NCI-H460 (cell line): Measurements from ENCODE around the gene SFMBT1. TPM values are rescaled to one million over a fixed set of nuclear protein-coding genes. Genes with fewer than 3 reads are reported as not detected.

Experiments
- DNase-seq: peaks from one replicate; pipeline ENCODE4 v3.0.0-alpha.2; 2016; ENCODE audit warnings: low read depth; ENCODE audit errors: extremely low read depth
- total RNA-seq: library from RNA; depleted of rRNA; stranded (reverse); fragments of >200 nt; shearing (Covaris generic); gene quantifications from 2 replicates; pipeline ENCODE4 v1.2.3, GENCODE V29; 2014

SFMBT1 gene
- total RNA-seq, 1 experiment from 2014 or later, result 10.1 TPM

DNA sequence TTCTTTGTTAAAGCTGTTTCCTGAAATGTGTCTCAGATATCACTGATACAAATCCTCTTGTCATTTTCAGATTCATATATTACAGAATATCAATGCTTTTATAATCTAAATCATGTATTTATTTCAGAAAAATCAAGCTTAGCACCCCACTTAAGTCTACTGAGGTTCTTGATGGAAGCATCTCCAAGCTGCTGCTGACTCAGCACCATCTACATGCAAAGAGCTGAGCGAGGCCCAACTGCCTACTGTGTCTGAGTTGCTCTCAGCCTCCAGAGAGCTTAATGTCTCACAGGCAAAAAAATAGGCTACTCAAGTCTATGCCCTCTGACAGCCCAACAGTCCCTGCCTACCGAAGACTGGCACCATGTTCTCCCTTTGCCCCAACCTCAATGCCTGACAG is 119.3 kb downstream of the SFMBT1 start:
- no peak for DNase-seq

DNA sequence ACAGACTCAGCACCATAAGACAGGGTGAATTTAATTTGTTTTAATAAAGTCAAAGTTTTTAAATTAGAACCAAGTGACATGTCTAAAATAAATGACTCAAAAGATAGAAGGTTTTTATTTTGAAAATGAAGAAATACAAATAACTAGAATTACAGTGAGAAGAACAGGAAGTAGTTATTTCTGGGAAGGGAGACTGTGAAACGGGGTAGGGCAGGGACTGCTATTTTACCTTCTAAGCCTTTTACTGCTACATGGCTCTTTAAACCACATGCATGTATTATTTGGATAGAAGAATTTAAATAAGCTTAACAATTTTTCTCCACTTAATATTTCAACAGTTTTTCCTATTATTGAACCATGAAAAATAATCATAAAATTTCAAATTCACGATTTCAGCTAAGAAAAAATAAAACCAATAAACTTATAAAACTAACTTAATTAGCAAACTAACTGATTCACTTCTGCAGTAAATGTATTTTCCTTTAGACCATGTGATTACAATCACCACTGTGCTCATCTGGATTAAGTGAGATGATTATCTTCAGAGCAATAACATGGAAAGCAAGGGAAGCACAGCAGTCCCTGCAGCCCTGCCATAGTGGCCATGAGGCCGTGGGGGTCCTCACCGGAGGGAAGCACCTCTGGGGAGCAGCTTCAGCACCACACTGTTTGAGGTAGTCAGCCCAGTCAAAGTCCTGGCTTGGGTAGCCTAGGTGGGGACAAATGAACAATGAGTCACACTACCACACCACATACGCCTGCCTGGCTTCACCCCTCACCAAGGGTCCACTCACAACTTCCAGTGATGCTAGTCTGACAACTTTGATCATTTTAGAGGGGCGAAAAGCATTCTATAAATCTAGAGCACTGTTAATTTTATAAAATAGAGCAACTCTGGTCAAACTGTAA is 120.2 kb downstream of the SFMBT1 start:
- no peak for DNase-seq

DNA sequence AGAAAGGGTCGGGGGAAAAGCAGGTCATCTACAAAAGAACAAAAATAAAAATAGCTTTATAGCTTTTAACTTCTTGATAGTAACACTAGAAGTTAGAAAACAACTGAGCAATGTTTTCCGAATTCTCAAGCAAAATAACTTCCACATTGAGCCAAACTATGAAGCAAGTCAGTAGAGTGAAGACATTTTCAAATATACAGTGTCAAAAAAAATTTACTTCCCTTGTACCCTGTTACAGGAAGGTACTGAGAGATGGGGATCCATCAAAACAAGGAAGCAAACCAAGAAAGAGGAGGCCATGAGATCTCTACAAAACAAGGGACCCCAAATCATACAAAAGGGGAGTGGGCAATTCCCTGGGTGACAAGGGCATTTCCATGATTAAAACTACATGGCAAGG is 121.9 kb downstream of the SFMBT1 start:
- DNase-seq, result no peak

DNA sequence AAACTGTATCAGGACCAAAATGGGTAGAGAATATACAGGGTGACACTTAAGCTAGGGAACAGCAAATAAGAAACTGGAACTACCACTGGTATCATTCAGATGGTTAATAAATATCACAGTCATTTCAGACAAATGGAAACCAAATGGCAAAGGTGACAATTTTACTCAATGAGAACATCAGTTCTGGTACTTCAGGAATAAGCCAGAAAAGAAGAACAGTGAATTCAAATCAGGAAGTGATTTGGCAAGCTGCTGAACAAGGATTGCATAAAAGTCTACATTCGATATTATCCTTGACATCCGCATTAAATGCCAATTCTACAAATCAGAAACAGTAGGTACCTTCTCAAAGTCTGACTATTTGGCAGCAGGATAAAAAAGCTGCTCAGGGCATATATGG is 125.0 kb downstream of the SFMBT1 start:
- no peak for DNase-seq

DNA sequence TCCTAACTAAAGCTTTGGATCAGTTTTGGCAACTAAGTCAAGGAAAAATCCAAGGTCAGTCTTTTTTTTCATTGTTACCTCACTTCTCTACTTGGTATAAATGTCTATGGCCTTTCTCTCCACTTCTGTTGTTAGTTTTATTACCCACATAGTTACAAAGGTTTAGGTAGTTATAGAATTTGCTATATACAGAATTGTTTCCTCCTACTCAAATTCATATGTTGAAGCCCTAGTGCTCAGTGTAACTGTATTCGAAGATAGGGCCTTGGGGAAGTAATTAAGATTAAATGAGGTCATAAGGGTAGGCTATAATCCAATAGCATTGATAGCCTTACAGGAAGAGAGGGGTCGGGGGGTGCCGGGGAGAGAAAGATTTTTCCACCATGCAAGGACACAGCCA is 128.8 kb downstream of the SFMBT1 start:
- no peak for DNase-seq

DNA sequence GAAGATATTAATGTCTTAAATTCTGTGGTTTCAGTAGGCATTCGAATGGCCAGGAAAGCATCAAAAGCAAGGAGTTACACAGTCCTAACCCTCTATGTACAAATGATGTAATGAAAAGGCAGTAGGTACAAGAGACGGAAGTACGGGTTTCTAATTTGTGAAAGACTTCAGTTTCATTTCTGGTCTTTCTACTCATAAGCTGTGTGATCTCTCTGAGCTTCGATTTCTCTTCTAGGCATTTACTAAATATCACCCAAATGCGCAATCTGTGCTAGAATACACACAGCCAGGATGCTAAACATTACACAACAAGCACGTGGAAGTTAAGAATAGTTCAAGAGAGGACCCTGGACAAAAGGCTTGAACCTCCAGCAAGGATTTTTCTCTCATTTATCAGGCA is 130.6 kb downstream of the SFMBT1 start:
- DNase-seq, result no peak

DNA sequence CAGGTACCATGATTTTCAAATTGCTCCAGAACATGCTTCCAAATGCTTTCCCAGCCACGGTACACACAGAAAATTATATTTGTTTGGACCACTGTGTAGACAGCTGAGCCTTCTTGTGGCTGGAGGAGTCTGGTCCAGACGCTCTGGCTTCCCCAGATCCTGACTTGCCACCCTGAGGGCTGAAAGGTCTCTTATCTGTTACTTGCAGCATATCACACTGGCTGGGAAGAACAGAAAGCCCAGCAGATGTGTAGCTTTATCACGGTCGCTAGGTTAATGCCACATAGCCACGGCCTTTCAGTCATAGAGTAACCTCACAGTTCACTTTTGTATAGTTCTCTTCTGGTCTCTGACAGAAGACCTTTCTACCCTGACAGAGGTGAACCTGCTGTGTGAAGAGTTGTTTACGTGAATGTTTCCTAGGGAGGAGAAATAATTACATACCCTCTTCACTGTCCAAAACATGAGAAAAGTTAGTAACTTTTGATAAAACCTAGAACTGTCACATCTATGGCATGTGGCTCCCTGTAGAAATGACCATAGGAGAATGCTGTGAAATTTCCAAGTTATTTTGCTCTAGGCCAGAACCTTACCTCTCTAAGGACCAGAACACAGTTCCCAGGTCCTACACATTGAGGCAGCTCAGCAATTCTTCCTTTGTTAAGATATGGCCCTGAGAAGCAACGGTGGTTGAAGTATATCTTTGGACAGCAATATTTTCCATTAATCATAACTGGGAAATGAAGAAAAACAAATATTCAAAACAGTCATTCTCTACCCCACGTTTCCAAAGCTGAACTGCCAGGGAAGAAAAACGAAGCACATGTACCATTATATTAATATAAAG is 132.8 kb downstream of the SFMBT1 start:
- no peak for DNase-seq

DNA sequence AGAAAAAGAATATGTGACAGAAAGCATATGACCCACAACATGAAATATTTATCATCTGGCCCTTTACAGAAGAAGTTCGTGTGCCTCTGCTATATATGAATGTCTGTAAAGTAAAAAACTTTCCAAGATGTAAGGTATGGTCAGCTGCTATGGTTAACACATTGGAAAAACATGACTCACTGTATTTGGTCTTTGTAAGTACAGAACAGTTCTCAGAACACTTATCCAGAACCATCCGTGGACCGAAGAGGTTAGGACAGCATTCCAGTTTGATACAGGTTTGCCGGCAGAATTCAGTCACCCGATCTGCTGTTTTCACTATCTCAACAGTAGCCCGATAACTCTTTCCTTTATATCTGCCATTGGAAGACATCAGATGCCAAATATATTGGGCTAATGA is 135.1 kb downstream of the SFMBT1 start:
- no peak for DNase-seq

DNA sequence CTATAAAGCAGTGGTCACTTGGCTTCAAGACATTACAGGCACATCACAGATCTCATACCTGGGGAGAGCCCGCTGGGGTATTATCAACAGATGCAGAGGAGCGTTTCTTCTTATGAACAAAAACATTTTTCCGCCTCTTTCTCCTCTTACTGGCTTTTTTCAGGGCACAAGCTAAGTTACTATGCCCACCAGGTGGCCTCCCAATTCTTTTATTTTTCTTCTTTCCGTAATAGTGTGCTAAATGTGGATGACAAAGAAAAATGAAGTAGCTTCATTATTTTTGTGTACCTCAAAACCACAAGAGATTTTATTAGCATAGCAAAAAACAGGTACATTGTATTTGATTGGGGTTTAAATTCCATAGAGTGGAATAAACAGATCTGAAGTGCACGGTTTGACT is 138.4 kb downstream of the SFMBT1 start:
- no peak for DNase-seq

DNA sequence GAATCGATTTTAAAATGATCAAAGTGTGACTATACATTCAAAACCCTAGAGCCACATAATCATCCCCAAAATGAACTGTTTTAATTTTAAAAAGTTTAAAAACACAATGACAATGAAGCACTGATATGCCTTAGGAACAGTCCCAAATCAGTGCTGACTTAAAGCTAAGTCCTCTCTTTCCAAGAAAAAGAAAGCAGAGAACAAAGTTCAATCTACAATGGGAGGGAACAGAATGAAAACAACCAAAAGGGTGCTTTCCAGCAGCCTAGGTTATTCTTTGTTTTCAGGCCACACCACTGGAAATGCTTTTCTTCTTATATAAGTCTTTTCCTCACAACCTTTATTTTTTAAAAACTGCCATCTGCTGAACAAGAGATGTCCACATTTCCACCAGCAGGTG is 141.3 kb downstream of the SFMBT1 start:
- no peak for DNase-seq

DNA sequence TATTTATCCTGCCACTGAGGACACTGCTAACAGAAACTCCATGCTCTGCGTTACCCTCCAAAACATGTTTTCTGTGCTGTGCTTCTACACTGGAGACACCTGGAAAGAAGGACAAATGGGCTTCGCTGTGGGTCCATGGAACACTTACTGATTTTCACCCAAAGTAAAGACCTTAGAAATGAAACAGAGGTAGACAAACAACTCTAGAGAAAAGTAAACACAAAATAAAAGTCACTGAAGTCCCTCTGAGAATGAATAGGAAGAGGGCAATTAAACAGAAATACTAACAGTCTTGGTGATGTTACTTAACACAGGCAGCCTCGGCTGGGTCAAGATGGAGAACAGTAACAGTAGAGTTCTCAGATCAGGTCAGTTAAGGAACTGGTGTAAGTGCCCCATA is 141.9 kb downstream of the SFMBT1 start:
- no peak for DNase-seq

DNA sequence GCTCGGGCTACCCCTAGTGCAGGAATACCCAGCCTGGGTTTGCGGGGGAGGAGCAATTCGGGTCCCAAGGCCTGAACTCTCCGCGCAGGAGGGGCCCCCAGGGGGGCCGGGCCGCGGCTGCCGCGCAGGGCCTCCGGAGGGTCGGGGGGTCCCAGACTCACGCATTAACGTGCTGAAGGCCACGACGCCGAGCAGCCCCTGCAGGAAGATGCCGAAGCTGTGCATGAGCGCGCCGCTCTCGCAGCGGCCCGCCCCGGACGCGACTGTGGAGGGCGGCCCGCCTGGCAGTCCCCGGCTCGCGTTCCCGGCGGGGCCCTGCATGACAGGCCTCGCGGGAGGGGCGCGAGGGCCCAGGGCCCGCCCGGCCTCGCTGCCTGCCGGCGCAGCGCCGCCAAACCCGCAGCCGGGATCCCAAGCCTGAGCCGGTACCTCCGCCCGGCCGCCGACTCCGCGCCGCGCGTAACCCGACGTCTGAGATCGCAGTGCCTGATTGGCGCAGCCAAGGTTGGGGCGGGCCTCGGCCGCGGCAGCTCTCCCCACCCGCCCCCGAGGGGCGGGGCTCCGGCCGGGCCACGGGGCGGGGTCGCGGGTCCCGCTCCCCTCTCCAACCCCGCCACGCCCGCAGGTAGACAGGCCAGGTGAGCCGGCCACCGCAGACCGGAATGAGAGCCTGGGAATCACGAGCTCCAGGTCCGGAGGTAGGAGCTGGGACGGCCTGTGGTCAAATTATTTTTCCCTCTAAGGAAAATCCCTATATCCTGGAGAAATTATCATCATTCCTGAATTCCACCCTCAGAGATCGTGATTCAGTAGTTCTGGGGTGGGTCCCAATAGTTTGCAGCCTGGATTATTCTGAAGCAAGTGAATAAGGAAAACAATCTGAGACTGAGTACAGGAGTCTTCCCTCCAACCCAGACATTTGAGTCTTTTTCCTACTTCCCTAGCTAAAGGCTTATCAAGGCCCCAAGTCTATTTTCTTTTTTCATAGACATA is 148.4 kb downstream of the SFMBT1 start, which contains the start of gene STIMATE:
TSS of gene STIMATE (minus strand) at position 419 of the 993 bp plus-strand sequence. CDS start at position 321, 98 bp downstream.
- DNase-seq, result peak; percentile 63

DNA sequence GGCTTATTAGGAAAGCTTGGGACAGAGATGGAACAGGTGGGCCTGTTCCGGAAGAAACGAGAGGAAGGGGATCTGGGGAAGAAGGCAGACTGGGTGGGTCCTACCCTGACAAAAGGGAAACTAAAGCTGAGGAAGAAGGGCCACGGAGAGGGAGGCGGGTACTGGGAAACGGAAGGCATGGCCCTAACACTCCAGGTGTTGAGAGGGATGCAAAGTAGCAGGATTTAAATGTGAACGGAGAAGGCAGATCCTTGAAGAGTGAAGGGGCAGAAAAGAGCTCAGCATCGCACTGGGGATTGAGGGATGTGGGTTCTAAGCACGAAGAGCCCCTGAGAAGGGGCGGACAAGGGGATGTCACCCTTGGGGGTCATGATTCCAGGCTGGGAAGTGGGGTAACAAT is 149.3 kb downstream of the SFMBT1 start:
- DNase-seq, result no peak

DNA sequence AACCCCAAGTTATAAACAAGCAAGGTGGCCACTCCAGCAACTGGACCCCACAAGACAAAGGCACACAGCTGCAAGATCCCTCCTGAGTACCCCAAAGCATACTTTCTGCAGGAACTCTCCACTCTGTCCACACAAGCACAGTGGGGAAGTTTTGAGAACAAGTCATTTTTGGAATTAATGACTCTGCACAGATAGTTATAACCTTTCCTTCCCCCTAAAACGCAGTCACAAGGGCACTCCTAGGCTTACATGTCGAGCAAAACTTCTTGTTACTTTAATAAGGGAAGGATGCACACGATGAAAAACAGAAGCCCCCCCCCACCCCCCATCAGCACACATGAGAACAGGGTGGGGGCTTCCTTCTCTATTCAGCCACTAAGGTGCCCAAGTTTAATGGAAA is 149.7 kb downstream of the SFMBT1 start:
- no peak for DNase-seq

DNA sequence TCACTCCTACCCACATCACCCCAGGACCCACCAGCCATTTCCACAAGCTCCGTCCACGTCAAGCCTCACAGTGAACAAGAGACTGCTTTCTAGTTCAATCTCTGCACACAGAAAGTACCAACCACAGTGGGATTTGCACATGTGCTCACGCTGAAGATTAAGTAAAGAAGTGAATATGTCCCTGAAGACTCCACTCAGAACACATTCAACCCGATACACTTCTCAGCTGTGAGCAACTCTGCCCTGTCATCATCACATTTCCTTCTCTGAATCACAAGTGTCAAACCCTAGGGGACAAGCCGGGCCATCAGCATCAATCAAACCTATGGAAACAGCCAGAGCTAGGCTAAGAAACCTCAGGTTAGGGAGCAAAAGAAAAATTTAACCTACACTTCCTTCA is 150.5 kb downstream of the SFMBT1 start:
- DNase-seq, result no peak

DNA sequence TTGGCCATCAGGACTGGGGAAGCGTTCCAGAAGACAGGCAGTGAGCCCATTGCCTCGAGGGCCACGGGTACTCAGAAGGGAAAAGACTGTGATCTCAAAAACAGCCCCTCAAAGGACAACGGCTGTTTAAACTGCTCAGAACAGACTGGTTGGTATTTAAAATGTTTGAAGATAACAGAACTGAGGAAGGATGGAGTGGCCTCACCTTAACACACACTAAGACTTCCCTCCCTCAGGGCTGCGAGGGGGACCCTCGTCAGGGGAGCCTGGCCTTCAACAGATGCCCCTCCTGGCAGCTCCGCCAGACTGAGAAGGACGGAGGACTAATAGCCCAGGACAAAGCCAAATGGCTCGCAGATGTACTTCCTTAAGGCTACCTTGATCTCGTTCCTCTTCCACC is 151.1 kb downstream of the SFMBT1 start:
- no peak for DNase-seq

DNA sequence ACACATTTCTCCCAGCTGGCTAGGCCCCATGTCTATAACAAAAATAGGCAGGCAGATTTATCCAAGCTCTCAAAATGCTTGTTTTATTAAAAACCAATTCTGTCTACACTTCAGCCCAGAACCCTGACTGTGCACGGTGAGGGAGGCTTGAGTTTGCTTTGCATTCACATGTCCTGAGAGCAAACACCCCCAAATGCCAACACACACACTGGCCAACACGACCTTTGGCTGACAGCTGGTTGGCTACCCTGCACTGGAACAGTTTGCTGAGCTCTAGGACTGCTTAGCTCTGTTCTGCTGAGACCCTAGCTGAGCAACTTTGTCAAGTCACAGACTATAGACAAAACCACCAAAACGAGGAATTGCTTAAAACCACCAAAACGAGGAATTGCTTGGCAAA is 152.2 kb downstream of the SFMBT1 start:
- no peak for DNase-seq

DNA sequence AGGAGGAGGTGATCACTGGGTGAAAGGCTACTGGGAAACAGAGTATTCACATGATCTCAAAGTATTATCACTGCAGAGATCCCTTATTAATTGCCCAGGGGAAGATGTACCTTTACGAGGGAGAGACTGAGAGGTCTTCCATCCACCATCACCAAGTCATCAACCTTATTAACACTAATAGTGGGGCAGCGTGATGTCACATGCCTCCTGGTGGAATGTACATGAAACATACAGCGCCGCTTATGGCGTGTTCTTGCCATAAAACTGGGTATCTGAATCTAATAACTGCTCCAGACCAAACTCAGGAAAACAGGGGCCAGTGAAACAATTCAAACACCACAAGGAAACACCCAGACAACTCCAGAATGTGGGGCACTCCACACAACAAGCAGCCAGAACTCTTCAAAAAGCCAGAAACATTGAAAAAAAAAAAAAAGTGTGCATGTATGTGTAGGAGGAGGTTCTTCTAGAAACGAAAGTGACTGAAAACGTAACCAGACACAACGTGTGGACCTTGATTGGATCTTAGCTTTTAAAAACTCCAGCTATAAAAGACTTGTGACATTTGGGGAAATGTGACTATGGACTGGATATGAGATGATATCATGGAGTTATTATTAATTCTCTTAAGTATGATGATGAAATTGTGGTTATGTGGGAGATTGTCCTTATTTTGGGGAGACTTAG is 153.1 kb downstream of the SFMBT1 start:
- DNase-seq, result no peak

DNA sequence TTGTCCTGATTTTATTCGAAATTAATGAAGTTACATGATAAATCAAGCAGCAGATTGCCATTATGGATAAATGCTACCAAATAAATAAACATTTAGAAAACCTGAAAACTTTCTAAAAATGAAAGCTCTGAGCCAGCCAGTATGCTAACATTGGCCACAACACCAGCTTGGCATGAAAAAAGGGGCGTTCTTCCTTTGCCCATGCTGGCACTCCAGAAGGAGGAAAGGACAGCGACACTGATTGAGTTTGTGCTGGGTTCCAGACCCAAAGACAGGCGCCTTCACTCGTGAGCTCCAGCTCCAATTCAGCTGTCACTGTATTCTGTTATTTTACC is 153.6 kb downstream of the SFMBT1 start:
- no peak for DNase-seq

DNA sequence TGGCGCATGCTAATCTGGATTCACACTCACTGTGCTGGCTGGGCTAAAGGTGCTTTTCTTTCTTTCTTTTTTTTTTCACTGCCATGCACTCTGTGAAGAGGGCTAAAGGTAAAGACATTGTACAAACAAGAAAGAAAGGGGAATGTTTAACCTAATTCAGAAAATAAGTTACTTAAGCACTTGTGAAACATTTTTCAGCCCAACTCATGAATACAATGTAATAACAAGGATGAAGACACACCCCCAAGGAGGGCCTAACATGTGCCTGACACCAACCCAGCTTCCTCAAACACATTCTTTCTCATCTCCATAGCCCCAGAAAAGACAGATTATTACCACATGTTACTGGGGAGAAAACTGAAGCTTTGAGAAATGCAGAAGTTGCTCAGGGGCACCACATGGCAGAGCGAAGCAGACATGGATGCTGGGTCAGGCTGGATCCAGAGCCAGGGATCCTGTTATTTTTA is 154.2 kb downstream of the SFMBT1 start:
- DNase-seq, result no peak
